Measurements from ENCODE around the gene ERN2. TPM values are rescaled to one million over a fixed set of nuclear protein-coding genes. Genes with fewer than 3 reads are reported as not detected.

Gene ERN2
- polyA plus RNA-seq, 3 donors: not detected

GRCh38 chr16:23667355-23667659 is 45.7 kb downstream of the ERN2 start:
- Mint-ChIP-seq H3K4me3 (no peak overlapping the region), H3K27me3 (ENCODE audit: low read depth in 3 of 3) (peaks cover 0 to 1% (median 0%) of the 10 kb centered on the region in 3 donors), H3K4me1 (no peaks in the 10 kb centered on the region), H3K27ac (no peak overlapping the region), H3K9me3 (no peaks in the 10 kb centered on the region), H3K36me3 (peaks cover 90 to 94% of the 10 kb centered on the region in 2 donors)
- Histone ChIP-seq H3K27me3 (ENCODE audit: control insufficient read depth in 2 of 2, insufficient read depth in 2 of 2, low read length in 2 of 2) (no peaks in the 10 kb centered on the region), H3K4me2 (replicated peaks; ENCODE audit: extremely low read depth, low read length, poor library complexity, severe bottlenecking) (no peak overlapping the region), H3K4me1 (ENCODE audit: control insufficient read depth in 1 of 2, insufficient read depth in 2 of 2, low read length in 2 of 2) (no peaks in the 10 kb centered on the region), H3K9me3 (replicated peaks in 1 of 2; ENCODE audit: control insufficient read depth in 1 of 2, insufficient read depth in 1 of 2, low read length in 2 of 2) (no peaks in the 10 kb centered on the region), H3K36me3 (replicated peaks in 1 of 2; ENCODE audit: control insufficient read depth in 1 of 2, insufficient read depth in 2 of 2, low read length in 2 of 2) (peaks cover 89 to 100% of the 10 kb centered on the region in 2 donors), H3K27ac (ENCODE audit: low read depth in 1 of 2, low read length in 2 of 2) (no peak overlapping the region), H3K79me2 (ENCODE audit: insufficient read depth, low read length) (no peaks in the 10 kb centered on the region), H2AFZ (ENCODE audit: insufficient read depth, low read depth, low read length, poor library complexity, severe bottlenecking) (no peak overlapping the region), H3K9ac (ENCODE audit: insufficient read depth, low read length, poor library complexity, severe bottlenecking) (no peak overlapping the region), H3K4me3 (replicated peaks in 1 of 3; ENCODE audit: low read depth in 2 of 3, low read length in 3 of 3) (no peak overlapping the region), H4K20me1 (ENCODE audit: insufficient read depth, low read length) (peaks cover 3% of the 10 kb centered on the region)
- WGBS (ENCODE audit: insufficient coverage): 100% methylated on average over 6 of the region's 6 CpGs
- no peak for TF ChIP-seq CTCF (IDR thresholded peaks at IDR 0.05)
- no peak for DNase-seq
- intact Hi-C loops (cut with micrococcal nuclease): no loop called here

- Histone ChIP-seq H2AFZ (ENCODE audit: insufficient read depth, low read depth, low read length, poor library complexity, severe bottlenecking) (no peak overlapping the region), H3K4me3 (replicated peaks in 1 of 3; ENCODE audit: low read depth in 2 of 3, low read length in 3 of 3) (no peak overlapping the region), H3K27ac (ENCODE audit: low read depth in 1 of 2, low read length in 2 of 2) (no peak overlapping the region), H3K27me3 (ENCODE audit: control insufficient read depth in 2 of 2, insufficient read depth in 2 of 2, low read length in 2 of 2) (no peaks in the 10 kb centered on the region), H4K20me1 (ENCODE audit: insufficient read depth, low read length) (peaks cover 3% of the 10 kb centered on the region), H3K9me3 (replicated peaks in 1 of 2; ENCODE audit: control insufficient read depth in 1 of 2, insufficient read depth in 1 of 2, low read length in 2 of 2) (no peaks in the 10 kb centered on the region), H3K4me2 (replicated peaks; ENCODE audit: extremely low read depth, low read length, poor library complexity, severe bottlenecking) (no peak overlapping the region), H3K4me1 (ENCODE audit: control insufficient read depth in 1 of 2, insufficient read depth in 2 of 2, low read length in 2 of 2) (no peaks in the 10 kb centered on the region), H3K79me2 (ENCODE audit: insufficient read depth, low read length) (no peaks in the 10 kb centered on the region), H3K9ac (ENCODE audit: insufficient read depth, low read length, poor library complexity, severe bottlenecking) (no peak overlapping the region), H3K36me3 (replicated peaks in 1 of 2; ENCODE audit: control insufficient read depth in 1 of 2, insufficient read depth in 2 of 2, low read length in 2 of 2) (peaks cover 89 to 100% of the 10 kb centered on the region in 2 donors)
- no peak for DNase-seq
- no peak for TF ChIP-seq CTCF (IDR thresholded peaks at IDR 0.05)
- peaks cover 0 to 1% (median 0%) of the 10 kb centered on the region in 3 donors for H3K27me3 Mint-ChIP-seq (ENCODE audit: low read depth in 3 of 3)
- intact Hi-C loops (cut with micrococcal nuclease): no loop called here
- H3K27ac Mint-ChIP-seq: peak overlapping the region in 1 of 7 donors; percentile 36
- peaks cover 91 to 97% of the 10 kb centered on the region in 2 donors for H3K36me3 Mint-ChIP-seq
- H3K9me3 Mint-ChIP-seq: no peaks in the 10 kb centered on the region
- H3K4me1 Mint-ChIP-seq: no peaks in the 10 kb centered on the region
- no peak overlapping the region for H3K4me3 Mint-ChIP-seq
- WGBS (ENCODE audit: insufficient coverage): 100% methylated on average over 4 of the region's 7 CpGs
Measured at GRCh38 chr16:23666571-23667354, 46.3 kb downstream of the ERN2 start.
